Osteoblast (primary cell): ENCODE results near the gene CFAP251. TPM values are rescaled to one million over a fixed set of nuclear protein-coding genes. Genes with fewer than 3 reads are reported as not detected.
A peak's percentile ranks its signal among the peaks of the same experiment; 100 is the strongest.
"Not testable (repeated sequence)": the region's sequence is repeated elsewhere in the genome, so short reads cannot be mapped to it uniquely, and the experiment has no call there.

ENCODE experiments used
- DNase-seq: peaks from one replicate; pipeline ENCODE4 v3.0.0; 2011; ENCODE audit warnings: low spot score, mixed read lengths; ENCODE audit not compliant: insufficient read length; ENCODE audit errors: missing footprints
- H2AFZ ChIP-seq: 2 replicates; pipeline ENCODE4 v1.6.0; 2011; ENCODE audit warnings: mild to moderate bottlenecking, low read length
- H3K27ac ChIP-seq: 2 replicates; pipeline ENCODE4 v1.5.1; 2011; ENCODE audit warnings: mild to moderate bottlenecking, low read depth, low read length, moderate library complexity
- H3K27me3 ChIP-seq: 2 replicates; pipeline ENCODE4 v1.6.0; 2012; ENCODE audit warnings: mild to moderate bottlenecking, control low read depth, inconsistent platforms, low read length, moderate library complexity; ENCODE audit not compliant: insufficient read depth
- H3K36me3 ChIP-seq: 2 replicates; pipeline ENCODE4 v1.5.1; 2011; ENCODE audit warnings: mild to moderate bottlenecking, low read length, control low read depth, moderate library complexity; ENCODE audit not compliant: insufficient read depth
- H3K4me1 ChIP-seq: 2 replicates; pipeline ENCODE4 v1.5.1; 2011; ENCODE audit warnings: mild to moderate bottlenecking, low read length, control low read depth, moderate library complexity; ENCODE audit not compliant: insufficient read depth
- H3K4me2 ChIP-seq: 2 replicates; pipeline ENCODE4 v1.6.0; 2011; ENCODE audit warnings: mild to moderate bottlenecking, low read length; ENCODE audit not compliant: insufficient read depth
- H3K4me3 ChIP-seq: fragments of 200-600 bp; sonication (generic); 3 replicates; pipeline ENCODE4 v1.5.1; 2012; ENCODE audit warnings: mild to moderate bottlenecking, low read length, inconsistent platforms; ENCODE audit not compliant: insufficient read depth
- H3K79me2 ChIP-seq: 2 replicates; pipeline ENCODE4 v1.6.0; 2012; ENCODE audit warnings: mild to moderate bottlenecking, low read length, control low read depth, inconsistent platforms; ENCODE audit not compliant: insufficient read depth
- H3K9me3 ChIP-seq: 2 replicates; pipeline ENCODE4 v1.5.1; 2011; ENCODE audit warnings: low read depth, low read length, control low read depth
- H4K20me1 ChIP-seq: 2 replicates; pipeline ENCODE4 v1.6.0; 2012; ENCODE audit warnings: mild to moderate bottlenecking, low read length, control low read depth; ENCODE audit not compliant: insufficient read depth
- CTCF ChIP-seq: IDR thresholded peaks from 2 replicates; pipeline ENCODE4 v1.5.1; 2011; ENCODE audit warnings: mild to moderate bottlenecking, low read depth, low read length, moderate library complexity; ENCODE audit errors: extremely low read depth
- total RNA-seq: library from RNA; depleted of rRNA; stranded (reverse); fragments of >200 nt; gene quantifications from 2 replicates; pipeline ENCODE4 v1.2.3, GENCODE V29; 2012

Gene CFAP251, protein sequence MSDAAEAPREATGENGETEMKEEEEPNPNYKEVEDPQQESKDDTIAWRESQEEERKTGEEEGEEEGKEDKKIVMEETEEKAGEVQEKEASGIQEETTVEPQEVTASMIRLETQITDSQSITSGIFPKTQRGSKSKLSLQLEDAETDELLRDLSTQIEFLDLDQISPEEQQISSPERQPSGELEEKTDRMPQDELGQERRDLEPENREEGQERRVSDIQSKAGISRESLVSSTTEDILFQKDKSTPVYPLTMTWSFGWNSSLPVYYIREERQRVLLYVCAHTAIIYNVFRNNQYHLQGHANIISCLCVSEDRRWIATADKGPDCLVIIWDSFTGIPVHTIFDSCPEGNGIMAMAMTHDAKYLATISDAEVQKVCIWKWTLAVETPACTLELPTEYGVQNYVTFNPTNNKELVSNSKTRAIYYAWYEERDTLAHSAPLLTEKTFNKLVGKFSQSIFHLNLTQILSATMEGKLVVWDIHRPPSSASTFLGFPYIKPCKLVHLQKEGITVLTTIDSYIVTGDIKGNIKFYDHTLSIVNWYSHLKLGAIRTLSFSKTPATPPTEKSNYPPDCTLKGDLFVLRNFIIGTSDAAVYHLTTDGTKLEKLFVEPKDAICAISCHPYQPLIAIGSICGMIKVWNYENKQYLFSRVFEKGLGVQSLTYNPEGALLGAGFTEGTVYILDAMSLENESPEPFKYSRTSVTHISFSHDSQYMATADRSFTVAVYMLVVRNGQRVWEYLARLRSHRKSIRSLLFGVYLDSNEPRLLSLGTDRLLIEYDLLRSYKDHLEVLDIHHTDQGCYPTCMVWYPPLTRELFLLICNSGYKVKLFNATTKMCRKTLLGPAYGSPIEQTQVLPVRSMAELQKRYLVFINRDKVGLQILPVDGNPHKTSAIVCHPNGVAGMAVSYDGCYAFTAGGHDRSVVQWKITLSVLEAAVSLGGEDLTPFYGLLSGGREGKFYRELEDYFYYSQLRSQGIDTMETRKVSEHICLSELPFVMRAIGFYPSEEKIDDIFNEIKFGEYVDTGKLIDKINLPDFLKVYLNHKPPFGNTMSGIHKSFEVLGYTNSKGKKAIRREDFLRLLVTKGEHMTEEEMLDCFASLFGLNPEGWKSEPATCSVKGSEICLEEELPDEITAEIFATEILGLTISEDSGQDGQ
- total RNA-seq = 4.3 and 7.4 TPM in 2 replicates

- H2AFZ ChIP-seq = peak within 1 kb of the TSS; percentile 72
These were observed at the start of gene CFAP251 for GRCh38 chr12:121917950-121918678. Gene CFAP251, plus strand, starts transcription at chr12:121918592. Its CDS starts 2,714 bp downstream, at chr12:121921306.

GRCh38 chr12:121869229-121869628 is 49.2 kb upstream of the CFAP251 start:
- DNase-seq, H3K79me2 ChIP-seq, H2AFZ ChIP-seq, H3K4me2 ChIP-seq, H3K27ac ChIP-seq, H4K20me1 ChIP-seq, H3K9me3 ChIP-seq, H3K27me3 ChIP-seq, H3K36me3 ChIP-seq, H3K4me3 ChIP-seq: not testable (repeated sequence)
- H3K4me1 ChIP-seq = peaks cover 11% of the 10 kb centered on the region

More at GRCh38 chr12:121917950-121918678, at the start of gene CFAP251:
- peak within 1 kb of the TSS; percentile 80 for H3K27ac ChIP-seq
- peak within 1 kb of the TSS; percentile 81 for H3K4me2 ChIP-seq
- H3K79me2 ChIP-seq = peaks cover 4% of the 10 kb centered on the region
- DNase-seq = peak; percentile 95
- H3K36me3 ChIP-seq = peaks cover 33% of the 10 kb centered on the region
- H3K27me3 ChIP-seq = no peaks in the 10 kb centered on the region
- H4K20me1 ChIP-seq = no peaks in the 10 kb centered on the region
- peaks cover 24% of the 10 kb centered on the region for H3K4me1 ChIP-seq
- H3K9me3 ChIP-seq = no peaks in the 10 kb centered on the region
- peak within 1 kb of the TSS; percentile 79 for H3K4me3 ChIP-seq
- peak; percentile 63 for TF ChIP-seq CTCF

- Histone ChIP-seq H3K4me1 (peaks cover 11% of the 10 kb centered on the region), H3K36me3 (no peaks in the 10 kb centered on the region), H2AFZ (no peak overlapping the region), H3K27me3 (no peaks in the 10 kb centered on the region), H3K79me2 (no peaks in the 10 kb centered on the region), H3K4me3 (no peak overlapping the region), H3K9me3 (no peaks in the 10 kb centered on the region), H3K27ac (no peak overlapping the region), H4K20me1 (no peaks in the 10 kb centered on the region), H3K4me2 (no peak overlapping the region)
- DNase-seq = no peak
- TF ChIP-seq CTCF = no peak
These were observed 46.9 kb upstream of the CFAP251 start for GRCh38 chr12:121871467-121871866.
